ENCODE results near the gene S100A1. TPM values are rescaled to one million over a fixed set of nuclear protein-coding genes. Genes with fewer than 3 reads are reported as not detected.
"Not testable (repeated sequence)": the region's sequence is repeated elsewhere in the genome, so short reads cannot be mapped to it uniquely, and the experiment has no call there.

The S100A1 gene
- total RNA-seq, result 9.7 and 13.9 TPM in 2 replicates

DNA sequence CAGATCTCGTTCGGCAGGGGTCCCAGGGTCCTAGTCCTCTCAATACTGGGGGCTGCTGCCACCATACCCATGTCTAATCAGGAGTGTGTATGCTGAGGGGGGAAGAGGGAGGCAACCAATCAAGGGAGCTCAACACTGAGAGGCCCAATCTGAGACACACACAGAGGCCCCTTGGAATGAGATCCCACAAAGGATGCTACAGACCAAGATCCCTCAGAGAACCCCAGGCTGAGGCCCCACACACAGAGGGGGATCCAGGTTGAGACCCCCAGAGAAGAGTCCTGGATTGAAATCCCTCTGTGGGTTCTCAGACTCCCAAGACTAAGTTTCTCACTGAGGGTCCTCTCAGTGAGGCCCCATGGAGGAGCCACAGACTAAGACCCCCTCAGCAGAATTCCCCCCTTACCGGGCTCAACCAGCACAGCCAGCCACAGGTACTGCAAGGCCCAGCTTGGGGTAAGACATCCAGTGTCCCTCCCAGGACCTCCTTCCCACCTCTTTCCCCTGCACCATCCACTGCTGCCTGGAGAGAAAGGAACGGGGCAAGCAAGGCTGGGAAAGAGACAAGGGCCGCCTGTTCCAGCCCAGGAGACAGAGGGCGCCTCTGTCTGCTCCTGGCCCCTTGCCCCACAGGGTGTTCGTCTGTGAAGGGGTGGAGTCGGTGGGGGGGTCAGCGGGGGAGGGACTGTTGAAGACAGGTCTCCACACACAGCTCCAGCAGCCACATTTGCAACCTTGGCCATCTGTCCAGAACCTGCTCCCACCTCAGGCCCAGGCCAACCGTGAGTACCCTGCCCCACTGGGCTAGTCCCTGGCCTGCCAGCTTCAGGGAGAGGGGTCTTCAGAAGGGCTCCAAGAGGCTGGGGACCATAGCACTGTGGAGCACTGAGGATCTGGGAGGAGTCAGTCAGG, at the start of gene S100A1:
Gene S100A1, plus strand, starts transcription at position 720 of the 912 bp plus-strand sequence. CDS start 2,088 bp downstream, outside the sequence.
- no peak for DNase-seq (ENCODE audit: low read depth)

DNA sequence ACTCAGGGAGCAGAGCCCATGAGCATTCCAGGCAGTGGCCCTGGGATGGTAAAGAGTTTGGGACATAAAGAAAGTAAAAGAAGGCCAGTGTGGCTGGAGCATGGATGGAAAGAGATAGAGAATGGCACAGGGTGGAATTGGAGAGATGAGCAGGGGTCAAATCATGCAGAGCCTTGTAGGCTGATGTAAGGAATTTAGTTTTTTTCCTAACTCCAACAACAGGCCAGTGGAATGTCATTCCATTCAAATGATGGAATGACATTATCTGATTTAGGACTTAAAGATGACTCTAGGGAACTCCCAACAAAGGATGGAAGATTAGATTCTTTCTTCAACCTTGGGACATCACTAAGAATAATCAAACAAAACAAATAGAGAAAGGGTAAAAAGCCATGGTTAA, 49.7 kb upstream of the S100A1 start:
- no peak for DNase-seq (ENCODE audit: low read depth)

DNA sequence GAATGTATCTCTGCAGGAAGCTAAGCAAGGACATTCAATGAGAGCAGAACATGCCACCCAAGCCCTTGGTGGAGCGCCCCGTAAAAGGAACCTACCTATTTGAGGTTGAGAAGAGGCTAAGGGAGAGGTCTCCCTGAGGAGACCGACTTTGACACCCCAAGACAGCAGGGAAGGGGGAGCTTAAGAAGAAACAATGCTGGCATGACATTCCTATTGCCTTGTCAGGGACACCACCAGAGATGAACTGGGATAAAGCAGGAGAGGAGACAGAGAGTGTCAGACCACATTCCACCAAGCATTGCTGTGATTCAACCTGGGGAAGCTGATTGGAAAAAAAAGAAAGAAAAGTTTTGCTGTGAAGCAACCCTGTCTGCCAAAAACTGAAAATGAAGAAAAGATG, 49.3 kb upstream of the S100A1 start:
- no peak for DNase-seq (ENCODE audit: low read depth)

DNA sequence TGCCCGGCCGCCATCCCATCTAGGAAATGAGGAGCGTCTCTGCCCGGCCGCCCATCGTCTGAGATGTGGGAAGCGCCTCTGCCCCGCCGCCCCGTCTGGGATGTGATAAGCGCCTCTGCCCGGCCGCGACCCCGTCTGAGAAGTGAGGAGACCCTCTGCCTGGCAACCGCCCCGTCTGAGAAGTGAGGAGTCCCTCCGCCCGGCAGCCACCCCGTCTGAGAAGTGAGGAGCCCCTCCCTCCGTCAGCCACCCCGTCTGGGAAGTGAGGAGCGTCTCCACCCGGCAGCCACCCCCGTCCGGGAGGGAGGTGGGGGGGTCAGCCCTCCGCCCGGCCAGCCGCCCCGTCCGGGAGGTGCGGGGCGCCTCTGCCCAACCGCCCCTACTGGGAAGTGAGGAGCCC, 45.4 kb upstream of the S100A1 start:
- not testable (repeated sequence) for DNase-seq (ENCODE audit: low read depth)

GRCh38 chr1:153583514-153583913, 44.7 kb upstream of the S100A1 start:
- not testable (repeated sequence) for DNase-seq (ENCODE audit: low read depth)

GRCh38 chr1:153583976-153584375, 44.3 kb upstream of the S100A1 start:
- DNase-seq (ENCODE audit: low read depth), result no peak

DNA sequence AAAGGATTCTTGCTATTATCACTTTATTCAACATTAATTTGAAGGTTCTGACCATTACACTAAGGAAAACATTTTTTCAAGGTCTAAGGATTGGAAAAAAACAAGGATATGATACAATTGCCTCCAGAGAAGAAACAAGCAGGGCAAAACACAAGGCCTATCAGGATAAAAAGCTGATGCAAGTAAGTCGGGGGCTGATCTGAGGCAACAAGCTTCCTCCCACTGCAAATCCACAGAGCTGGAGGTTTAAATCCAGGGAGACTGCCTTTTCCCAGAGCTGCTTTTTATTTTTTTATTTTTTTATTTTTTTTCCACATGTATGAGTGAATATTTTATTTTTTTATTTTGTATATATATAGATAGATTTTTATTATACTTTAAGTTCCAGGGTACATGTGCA, 43.2 kb upstream of the S100A1 start:
- no peak for DNase-seq (ENCODE audit: low read depth)

- no peak for DNase-seq (ENCODE audit: low read depth)
Observed at GRCh38 chr1:153586347-153586746, 41.9 kb upstream of the S100A1 start.

- DNase-seq (ENCODE audit: low read depth), result no peak
Observed at GRCh38 chr1:153587314-153587713, 40.9 kb upstream of the S100A1 start.

- DNase-seq (ENCODE audit: low read depth), result not testable (repeated sequence)
Observed at GRCh38 chr1:153588033-153588432, 40.2 kb upstream of the S100A1 start.

DNA sequence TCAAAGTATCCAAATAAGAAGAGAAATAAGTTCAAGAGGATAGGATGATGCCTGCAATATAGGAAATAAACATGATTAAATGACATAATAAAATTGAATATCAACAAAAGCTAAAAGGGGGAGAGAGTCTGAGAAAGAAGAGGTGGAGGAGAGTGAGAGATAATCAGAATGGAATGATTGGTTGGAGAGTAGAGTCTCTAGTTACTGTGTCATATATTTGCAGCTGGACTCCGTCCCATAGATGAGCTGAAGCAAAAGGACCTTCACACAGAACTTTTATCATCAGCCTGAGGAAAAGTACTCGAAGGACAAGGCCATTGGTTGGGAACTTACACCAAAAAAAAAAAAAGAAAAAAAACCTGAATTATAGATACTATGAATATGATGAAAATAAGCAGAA, 39.8 kb upstream of the S100A1 start:
- DNase-seq (ENCODE audit: low read depth), result no peak

DNA sequence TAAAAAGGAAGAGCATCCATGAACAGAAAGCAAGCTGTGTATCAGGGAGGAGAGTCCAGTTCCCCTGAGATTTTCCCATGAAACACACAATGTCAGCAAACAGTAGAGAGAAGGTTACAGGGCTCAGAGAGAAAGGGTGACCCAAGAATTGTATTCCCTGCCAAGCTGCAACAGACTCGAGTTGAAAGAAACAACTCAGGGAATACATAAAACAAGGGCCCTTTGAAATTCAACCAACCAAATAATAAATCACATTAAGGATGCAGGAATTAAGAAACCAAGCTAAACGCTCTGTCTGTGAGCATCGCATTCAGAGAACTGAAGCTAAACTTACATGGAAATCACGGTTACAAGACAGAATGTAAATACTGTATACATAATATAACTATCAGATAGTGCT, 35.5 kb upstream of the S100A1 start:
- no peak for DNase-seq (ENCODE audit: low read depth)

- DNase-seq (ENCODE audit: low read depth), result peak; percentile 74
Observed at GRCh38 chr1:153597206-153597605, 31.0 kb upstream of the S100A1 start.

DNA sequence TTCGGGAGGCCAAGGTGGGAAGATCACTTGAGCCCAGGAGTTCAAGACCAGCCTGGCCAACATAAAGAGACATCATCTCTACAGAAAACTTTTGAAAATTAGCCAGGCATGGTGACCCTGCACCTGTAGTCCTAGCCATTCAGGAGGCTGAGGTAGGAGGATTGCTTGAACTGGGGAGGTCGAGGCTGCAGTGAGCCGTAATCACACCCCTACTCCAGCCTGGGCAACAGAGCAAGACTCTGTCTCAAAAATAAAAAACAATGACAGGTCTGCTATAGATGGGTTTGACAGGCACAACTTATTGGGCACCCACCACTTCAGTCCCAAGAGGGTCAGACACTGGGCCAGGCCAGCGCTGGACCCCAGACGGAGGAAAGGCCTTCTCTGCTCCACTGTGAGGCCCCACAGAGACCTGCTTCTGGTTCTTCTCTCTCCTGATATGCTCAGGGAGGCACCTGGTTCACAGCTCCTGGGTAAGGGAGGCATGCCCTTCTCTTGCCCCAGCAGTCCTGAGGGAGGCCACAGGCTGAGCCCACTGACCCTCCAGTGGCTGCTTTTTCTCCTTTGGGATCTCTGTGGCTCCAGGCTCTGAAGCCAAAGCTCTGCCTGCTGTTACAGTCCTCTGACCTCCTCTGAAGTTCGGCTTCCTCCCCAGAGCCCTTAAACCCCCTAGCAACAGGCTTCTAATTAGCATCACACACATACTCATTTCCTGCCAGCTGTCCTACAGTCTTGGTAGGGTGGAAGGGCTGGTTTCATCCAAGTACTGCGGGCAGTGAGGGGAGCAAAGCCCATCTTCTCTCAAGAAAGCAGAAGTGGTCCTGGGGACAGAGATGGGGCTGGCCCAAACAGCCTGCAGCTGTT, 29.7 kb upstream of the S100A1 start:
- no peak for DNase-seq (ENCODE audit: low read depth)

DNA sequence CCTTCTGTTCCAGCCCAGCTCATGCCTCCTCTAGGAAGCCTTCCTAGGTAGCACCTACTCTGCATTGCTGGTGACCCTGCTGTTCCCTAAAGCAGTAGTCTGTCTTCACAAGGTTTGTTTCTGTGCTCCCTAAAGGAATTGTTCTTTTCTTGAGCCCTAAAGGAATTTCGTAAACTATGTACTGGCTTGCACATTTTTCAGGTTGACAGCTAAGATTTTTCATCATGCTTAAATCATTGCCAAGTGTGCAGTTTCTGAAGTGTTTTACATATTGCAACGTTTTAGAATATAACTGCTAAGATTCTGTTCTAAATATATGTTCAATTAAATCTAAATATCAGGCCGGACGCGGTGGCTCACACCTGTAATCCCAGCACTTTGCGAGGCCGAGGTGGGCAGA, 28.4 kb upstream of the S100A1 start:
- no peak for DNase-seq (ENCODE audit: low read depth)

DNA sequence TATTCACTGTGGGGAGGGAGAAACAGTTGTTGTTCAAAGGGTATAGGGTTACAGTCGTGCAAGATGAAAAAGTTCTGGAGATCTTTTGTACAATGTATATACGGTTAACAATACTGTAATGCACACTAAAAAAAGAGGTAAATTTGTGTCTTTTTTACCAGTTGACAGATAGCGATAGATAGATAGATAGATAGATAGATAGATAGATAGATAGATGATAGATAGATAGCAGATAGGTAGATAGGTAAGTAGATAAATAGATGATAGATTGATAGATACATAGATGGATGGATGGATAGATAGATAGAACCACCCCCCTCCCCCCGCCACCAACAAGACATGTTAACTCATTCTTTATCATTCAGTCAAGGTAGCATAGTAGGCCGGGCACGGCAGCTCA, 25.5 kb upstream of the S100A1 start:
- DNase-seq (ENCODE audit: low read depth), result no peak

DNA sequence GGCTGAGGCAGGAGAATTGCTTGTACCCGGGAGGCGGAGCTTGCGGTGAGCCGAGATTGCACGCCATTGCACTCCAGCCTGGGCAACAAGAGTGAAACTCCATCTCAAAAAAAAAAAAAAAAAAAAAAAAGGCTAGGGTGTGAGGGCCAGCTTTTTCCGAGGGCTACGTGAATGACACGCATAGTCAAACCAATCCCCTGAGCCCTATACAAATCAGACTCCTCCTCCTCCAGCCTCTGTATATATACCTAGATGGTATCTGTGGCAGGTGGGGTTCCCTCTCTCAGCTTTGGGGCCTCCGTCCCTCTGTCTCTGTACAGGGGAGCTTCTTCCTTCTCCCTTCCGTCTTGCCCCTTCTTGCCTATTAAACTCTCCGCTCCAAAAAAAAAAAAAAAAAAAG, 22.0 kb upstream of the S100A1 start:
- no peak for DNase-seq (ENCODE audit: low read depth)

DNA sequence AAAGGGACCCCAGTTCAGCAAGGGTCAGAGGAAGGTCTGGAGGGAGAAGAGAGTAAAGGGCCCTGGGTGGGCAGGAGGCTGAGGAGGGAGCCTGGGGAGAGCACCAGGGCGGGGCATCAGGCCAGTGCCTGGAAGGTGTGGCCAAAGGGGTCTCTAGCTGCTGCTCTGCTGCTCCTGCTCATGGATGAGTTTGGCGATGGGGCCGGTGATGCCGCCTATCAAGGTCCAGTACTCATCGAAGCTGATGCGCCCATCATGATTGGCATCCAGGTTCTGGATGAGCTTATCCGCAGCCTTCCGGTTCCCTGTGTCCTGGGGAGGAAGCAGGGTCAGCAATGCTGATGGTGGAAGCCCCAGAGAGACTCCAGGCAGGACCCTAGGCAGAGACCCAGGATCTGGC, 20.9 kb upstream of the S100A1 start:
- no peak for DNase-seq (ENCODE audit: low read depth)

DNA sequence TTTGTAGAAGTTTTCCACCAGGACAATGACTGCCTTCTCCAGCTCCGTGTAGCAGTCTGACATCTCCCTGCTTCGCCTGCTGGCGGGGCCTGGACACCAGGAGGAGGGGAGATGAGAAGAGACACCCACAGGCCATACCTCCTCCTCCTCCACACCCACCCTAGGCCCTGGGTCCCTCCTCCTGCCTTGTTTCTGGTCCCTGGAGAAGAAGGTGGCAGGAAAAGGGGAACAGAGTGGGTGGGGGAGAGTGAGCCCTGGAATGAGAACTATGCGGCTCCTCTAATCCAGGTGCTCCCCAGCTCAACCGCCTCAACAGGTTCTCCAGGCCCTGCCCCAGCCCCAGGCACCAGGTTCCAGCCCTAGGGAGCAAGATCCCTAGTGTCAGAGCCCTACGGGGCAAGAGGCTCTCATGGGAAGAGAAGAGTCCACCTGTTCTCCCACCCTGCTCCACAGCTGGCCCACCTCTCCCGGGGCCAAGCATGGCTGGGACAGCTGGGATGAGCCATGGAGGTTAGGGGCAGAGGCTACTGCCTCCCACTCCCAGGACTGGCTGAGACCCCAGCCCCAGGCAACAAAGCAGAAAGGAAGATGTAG, 20.0 kb upstream of the S100A1 start:
- DNase-seq (ENCODE audit: low read depth), result no peak

GRCh38 chr1:153608742-153609584, 19.3 kb upstream of the S100A1 start:
- DNase-seq (ENCODE audit: low read depth), result peak; percentile 96

- no peak for DNase-seq (ENCODE audit: low read depth)
Observed at GRCh38 chr1:153609585-153609907, 18.7 kb upstream of the S100A1 start.

DNA sequence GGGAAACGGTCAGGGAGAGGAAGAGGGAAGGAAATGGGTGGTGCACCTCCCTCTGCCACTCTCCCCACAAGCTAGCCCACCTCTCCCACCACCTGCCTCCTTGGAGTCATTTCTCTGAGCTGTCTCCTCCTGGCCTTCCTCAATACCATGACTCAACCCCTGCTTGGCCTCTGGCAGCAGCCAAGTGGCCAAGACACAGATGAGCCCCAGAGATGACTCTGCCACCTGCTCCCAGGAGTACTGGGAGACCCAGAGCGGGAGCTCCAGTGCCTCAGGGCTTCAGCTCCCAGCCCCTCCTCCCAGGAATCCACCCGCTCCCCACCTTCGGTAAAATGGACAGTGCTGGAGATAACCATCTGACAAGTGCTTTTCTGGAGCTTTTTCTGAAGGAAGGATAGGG, 17.9 kb upstream of the S100A1 start:
- peak; percentile 34 for DNase-seq (ENCODE audit: low read depth)

All from renal cortical epithelial cell (primary cell).